T-cell (primary cell): ENCODE measurements around the gene KRT8. TPM values are rescaled to one million over a fixed set of nuclear protein-coding genes. Genes with fewer than 3 reads are reported as not detected.
"Not testable (repeated sequence)": the region's sequence is repeated elsewhere in the genome, so short reads cannot be mapped to it uniquely, and the experiment has no call there.

Experiments
- ATAC-seq, 4 experiments: fragments of 200-7000 bp in 3 of 4; fragments of 150-1000 bp in 1 of 4; cut with Tn5 transposase; replicated peaks in 1 of 4; 1 replicate in 3 of 4; 2 replicates in 1 of 4; pipeline ENCODE4 v1.10.0; 2021; ENCODE audit warnings: moderate library complexity in 3 of 4, mild to moderate bottlenecking in 2 of 4, moderate number of reproducible peaks in 1 of 4
- CTCF ChIA-PET, 2 donors: fragments of 300-600 bp; sonication (Branson Sonifier 250); formaldehyde crosslinking; loops; one replicate each; lab custom pipeline; 2022; ENCODE audit warnings: antibody characterized with exemption in 2 of 2; lab: Charles Lee
- POLR2A ChIA-PET, 2 donors: fragments of 300-600 bp; sonication (Branson Sonifier 250); formaldehyde crosslinking; loops; one replicate each; lab custom pipeline; 2022; ENCODE audit warnings: antibody characterized with exemption in 2 of 2; lab: Charles Lee
- DNase-seq, 35 experiments: peaks; one replicate each; pipeline versions ENCODE4 v3.0.0 to v3.0.0-alpha.2; 2013 to 2023
- H3K27ac ChIP-seq: one replicate; pipeline ENCODE4 v1.5.1; 2013; ENCODE audit warnings: low read length
- H3K27me3 ChIP-seq, 2 experiments: replicated peaks in 1 of 2; 1 replicate in 1 of 2; 2 replicates in 1 of 2; pipeline versions ENCODE4 v1.6.1 to v1.7.0; 2013; ENCODE audit warnings: low read length in 1 of 2, mixed read lengths in 1 of 2; ENCODE audit not compliant: control insufficient read depth in 2 of 2, insufficient read depth in 2 of 2; ENCODE audit errors: extremely low read depth in 1 of 2
- H3K36me3 ChIP-seq, 2 donors: 1 replicate in 1 of 2; 2 replicates in 1 of 2; pipeline versions ENCODE4 v1.6.1 to v1.7.0; 2013; ENCODE audit warnings: low read length in 1 of 2; ENCODE audit not compliant: control insufficient read depth in 2 of 2, insufficient read depth in 1 of 2; ENCODE audit errors: extremely low read depth in 1 of 2
- H3K4me1 ChIP-seq, 2 experiments: 1 replicate in 1 of 2; 2 replicates in 1 of 2; pipeline versions ENCODE4 v1.6.1 to v1.7.0; 2013; ENCODE audit warnings: low read length in 2 of 2, mixed read lengths in 1 of 2; ENCODE audit not compliant: insufficient read depth in 2 of 2, control insufficient read depth in 1 of 2; ENCODE audit errors: extremely low read depth in 1 of 2
- H3K4me3 ChIP-seq, 2 donors: 1 replicate in 1 of 2; 2 replicates in 1 of 2; pipeline versions ENCODE4 v1.5.1 to v1.7.0; 2013; ENCODE audit warnings: mild to moderate bottlenecking in 2 of 2, low read length in 1 of 2, moderate library complexity in 1 of 2; ENCODE audit not compliant: control insufficient read depth in 1 of 2; ENCODE audit errors: extremely low read depth in 1 of 2
- H3K9me3 ChIP-seq: 2 replicates; pipeline ENCODE4 v1.7.0; 2013
- H3K27ac Mint-ChIP-seq, 2 donors: one replicate each; pipeline ENCODE4 v1.8.0; 2020 to 2021; ENCODE audit warnings: mild to moderate bottlenecking in 2 of 2, mixed read lengths in 2 of 2
- H3K27me3 Mint-ChIP-seq, 2 donors: one replicate each; pipeline ENCODE4 v1.8.0; 2021 to 2022; ENCODE audit warnings: mixed read lengths in 2 of 2
- H3K36me3 Mint-ChIP-seq: one replicate; pipeline ENCODE4 v1.8.0; 2021; ENCODE audit warnings: mixed read lengths
- H3K4me1 Mint-ChIP-seq, 3 donors: one replicate each; pipeline ENCODE4 v1.8.0; 2020 to 2022; ENCODE audit warnings: mixed read lengths in 3 of 3, mild to moderate bottlenecking in 1 of 3
- H3K4me3 Mint-ChIP-seq, 3 donors: one replicate each; pipeline ENCODE4 v1.8.0; 2020 to 2022; ENCODE audit warnings: mild to moderate bottlenecking in 3 of 3, mixed read lengths in 3 of 3, moderate library complexity in 3 of 3
- H3K9me3 Mint-ChIP-seq, 3 donors: one replicate each; pipeline ENCODE4 v1.8.0; 2020 to 2022; ENCODE audit warnings: mixed read lengths in 3 of 3
- WGBS: methylation state at CpG from one replicate; pipeline ENCODE4 v1.1.5; 2013; ENCODE audit warnings: missing lambda C conversion rate; ENCODE audit not compliant: insufficient coverage; 5-methylcytosine and 5-hydroxymethylcytosine counted together
- total RNA-seq, 35 experiments: library from RNA in 6 of 35; stranded (reverse) in 6 of 35; fragments of 120-200 nt in 1 of 35; gene quantifications; one replicate each; pipeline versions ENCODE4 v1.2.1 to v1.2.4 and lab custom pipeline; 2013 to 2026

The KRT8 gene
- total RNA-seq, 5 donors from 2014 or later (not counting 1 experiment from before 2014, with no cell fraction given): 0.42 to 13.3 (median 8.0) TPM

- Histone ChIP-seq H3K36me3 (no peaks in the 10 kb centered on the region), H3K27me3 (peaks cover 0 to 7% of the 10 kb centered on the region in 2 experiments), H3K27ac (no peak overlapping the region), H3K4me1 (no peaks in the 10 kb centered on the region), H3K4me3 (no peak overlapping the region), H3K9me3 (no peaks in the 10 kb centered on the region)
- Mint-ChIP-seq H3K4me3 (no peak overlapping the region), H3K4me1 (peaks cover 0 to 3% (median 0%) of the 10 kb centered on the region in 3 donors), H3K36me3 (no peaks in the 10 kb centered on the region), H3K9me3 (no peaks in the 10 kb centered on the region), H3K27me3 (peaks cover 0 to 9% of the 10 kb centered on the region in 2 donors), H3K27ac (no peak overlapping the region)
- 100% methylated on average over 1 of the region's 3 CpGs for WGBS
- ATAC-seq: no peak
- ChIA-PET POLR2A (no interaction called here), CTCF (no interaction called here)
- no peak for DNase-seq
These were observed 47.4 kb downstream of the KRT8 start for GRCh38 chr12:52857500-52857899.

- no peak for ATAC-seq
- Histone ChIP-seq H3K4me1 (no peaks in the 10 kb centered on the region), H3K9me3 (no peaks in the 10 kb centered on the region), H3K27me3 (peaks cover 0 to 9% of the 10 kb centered on the region in 2 experiments), H3K4me3 (no peak overlapping the region), H3K27ac (no peak overlapping the region), H3K36me3 (no peaks in the 10 kb centered on the region)
- DNase-seq: no peak
- 77% methylated on average over 2 of the region's 3 CpGs for WGBS
- H3K27me3 Mint-ChIP-seq: peaks cover 4 to 14% of the 10 kb centered on the region in 2 donors
- no peak overlapping the region for H3K4me3 Mint-ChIP-seq
- no peaks in the 10 kb centered on the region for H3K9me3 Mint-ChIP-seq
- H3K27ac Mint-ChIP-seq: no peak overlapping the region
- H3K36me3 Mint-ChIP-seq: no peaks in the 10 kb centered on the region
- ChIA-PET POLR2A (no interaction called here), CTCF (no interaction called here)
- peaks cover 0 to 3% (median 0%) of the 10 kb centered on the region in 3 donors for H3K4me1 Mint-ChIP-seq
These were observed 48.1 kb downstream of the KRT8 start for GRCh38 chr12:52856787-52857186.

- H3K4me3 ChIP-seq, H3K36me3 Mint-ChIP-seq, H3K27ac Mint-ChIP-seq, H3K4me1 Mint-ChIP-seq, DNase-seq, CTCF ChIA-PET, H3K27ac ChIP-seq, H3K4me3 Mint-ChIP-seq, POLR2A ChIA-PET, H3K9me3 Mint-ChIP-seq, ATAC-seq, H3K9me3 ChIP-seq, H3K4me1 ChIP-seq, H3K36me3 ChIP-seq: not testable (repeated sequence)
- no CpG with 5 or more reads among the region's 2 CpGs for WGBS
- H3K27me3 Mint-ChIP-seq: peaks cover 4 to 14% of the 10 kb centered on the region in 2 donors
- peaks cover 0 to 11% of the 10 kb centered on the region in 2 experiments for H3K27me3 ChIP-seq
These were observed 48.8 kb downstream of the KRT8 start for GRCh38 chr12:52856077-52856476.

GRCh38 chr12:52851787-52852186, 53.1 kb downstream of the KRT8 start:
- ATAC-seq: no peak
- Mint-ChIP-seq H3K4me3 (no peak overlapping the region), H3K27me3 (peaks cover 4 to 22% of the 10 kb centered on the region in 2 donors), H3K9me3 (no peaks in the 10 kb centered on the region), H3K27ac (no peak overlapping the region), H3K36me3 (no peaks in the 10 kb centered on the region), H3K4me1 (no peaks in the 10 kb centered on the region)
- no peak overlapping the region for H3K4me3 ChIP-seq
- ChIA-PET POLR2A (no interaction called here), CTCF (no interaction called here)
- no peaks in the 10 kb centered on the region for H3K36me3 ChIP-seq
- peaks cover 0 to 19% of the 10 kb centered on the region in 2 experiments for H3K27me3 ChIP-seq
- no peak overlapping the region for H3K27ac ChIP-seq
- no peaks in the 10 kb centered on the region for H3K9me3 ChIP-seq
- no peaks in the 10 kb centered on the region for H3K4me1 ChIP-seq
- DNase-seq: no peak

GRCh38 chr12:52850681-52851080, 54.2 kb downstream of the KRT8 start:
- Histone ChIP-seq H3K36me3 (no peaks in the 10 kb centered on the region), H3K4me3 (no peak overlapping the region), H3K27ac (no peak overlapping the region), H3K9me3 (no peaks in the 10 kb centered on the region), H3K27me3 (peaks cover 0 to 27% of the 10 kb centered on the region in 2 experiments), H3K4me1 (no peaks in the 10 kb centered on the region)
- Mint-ChIP-seq H3K4me3 (no peak overlapping the region), H3K9me3 (no peaks in the 10 kb centered on the region), H3K27me3 (peaks cover 8 to 22% of the 10 kb centered on the region in 2 donors), H3K36me3 (no peaks in the 10 kb centered on the region), H3K4me1 (no peaks in the 10 kb centered on the region), H3K27ac (no peak overlapping the region)
- POLR2A ChIA-PET: no interaction called here
- WGBS: no CpG with 5 or more reads among the region's 5 CpGs
- ATAC-seq (no peak), DNase-seq (no peak)
- CTCF ChIA-PET: no interaction called here

- CTCF ChIA-PET: interaction anchor here in 1 of 2 donors (0.6 kb wide), 1 partner anchor 270 kb away, joined by 4 read pairs; no protein-coding TSS in a partner anchor
- ATAC-seq (no peak), DNase-seq (no peak)
- Histone ChIP-seq H3K4me1 (no peaks in the 10 kb centered on the region), H3K36me3 (no peaks in the 10 kb centered on the region), H3K27me3 (peaks cover 0 to 28% of the 10 kb centered on the region in 2 experiments), H3K9me3 (no peaks in the 10 kb centered on the region), H3K27ac (no peak overlapping the region), H3K4me3 (no peak overlapping the region)
- Mint-ChIP-seq H3K4me1 (no peaks in the 10 kb centered on the region), H3K36me3 (no peaks in the 10 kb centered on the region), H3K4me3 (no peak overlapping the region), H3K27ac (no peak overlapping the region), H3K27me3 (peaks cover 12 to 18% of the 10 kb centered on the region in 2 donors), H3K9me3 (no peaks in the 10 kb centered on the region)
- 62% methylated on average over 2 of the region's 6 CpGs for WGBS
- POLR2A ChIA-PET: no interaction called here
These were observed 55.4 kb downstream of the KRT8 start for GRCh38 chr12:52849511-52849910.
